HT-29 (cell line): Measurements from ENCODE around the gene CYP2W1. TPM values are rescaled to one million over a fixed set of nuclear protein-coding genes. Genes with fewer than 3 reads are reported as not detected.

Source experiments
- DNase-seq: peaks from one replicate; pipeline ENCODE4 v3.0.0-alpha.2; 2015; ENCODE audit warnings: low spot score
- total RNA-seq: library from RNA; depleted of rRNA; stranded (reverse); fragments of >200 nt; shearing (Covaris generic); gene quantifications from 2 replicates; pipeline ENCODE4 v1.2.3, GENCODE V29; 2014

The CYP2W1 gene
- total RNA-seq, 1 experiment from 2014 or later, result 3.7 TPM

- DNase-seq, result no peak
Measured at GRCh38 chr7:1014681-1015080, 31.7 kb downstream of the CYP2W1 start.

DNA sequence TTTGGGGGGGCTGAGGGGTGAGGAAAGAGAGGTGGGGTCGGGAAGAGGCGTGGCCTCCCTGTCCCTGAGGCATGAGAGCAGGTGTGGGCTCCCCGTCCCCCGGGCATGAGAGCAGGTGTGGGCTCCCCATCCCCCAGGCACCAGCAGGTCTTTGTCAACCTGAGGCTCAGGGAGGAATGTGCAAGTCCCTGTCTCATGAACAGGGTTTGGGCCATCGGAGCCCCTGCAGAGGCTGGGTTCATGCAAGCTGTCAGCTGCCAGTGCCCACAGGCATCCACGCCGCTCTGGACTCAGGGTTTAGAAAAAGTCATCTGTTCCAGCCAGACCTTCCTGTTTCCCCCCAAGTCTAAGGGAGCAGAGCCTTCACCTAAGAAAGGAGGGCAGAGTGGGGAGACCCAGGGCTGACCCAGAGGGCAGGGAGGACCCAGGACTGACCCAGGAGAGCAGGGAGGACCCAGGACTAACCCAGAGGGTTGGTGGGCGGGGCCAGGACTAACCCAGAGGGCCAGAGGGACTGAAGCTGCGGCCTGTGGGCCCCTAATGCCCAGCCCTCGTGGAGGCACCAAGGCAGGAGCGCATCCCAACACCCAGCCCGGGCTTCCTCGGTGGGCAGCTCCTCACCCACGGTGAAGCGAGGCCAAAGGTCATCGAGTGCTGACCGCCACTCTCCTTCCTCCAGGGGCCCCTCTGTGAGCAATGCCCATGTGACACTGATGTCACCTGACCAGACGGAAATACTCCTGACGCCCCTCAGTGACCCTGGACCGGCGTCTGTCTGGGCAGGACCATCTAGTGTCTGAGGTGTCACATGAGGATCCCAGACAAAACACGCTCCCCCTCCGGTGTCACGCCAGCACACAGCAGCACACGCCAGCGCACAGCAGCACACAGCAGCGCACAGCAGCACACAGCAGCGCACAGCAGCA lies 32.5 kb downstream of the CYP2W1 start:
- DNase-seq, result no peak

- DNase-seq, result no peak
Measured at GRCh38 chr7:1016577-1017531, 33.9 kb downstream of the CYP2W1 start.

DNA sequence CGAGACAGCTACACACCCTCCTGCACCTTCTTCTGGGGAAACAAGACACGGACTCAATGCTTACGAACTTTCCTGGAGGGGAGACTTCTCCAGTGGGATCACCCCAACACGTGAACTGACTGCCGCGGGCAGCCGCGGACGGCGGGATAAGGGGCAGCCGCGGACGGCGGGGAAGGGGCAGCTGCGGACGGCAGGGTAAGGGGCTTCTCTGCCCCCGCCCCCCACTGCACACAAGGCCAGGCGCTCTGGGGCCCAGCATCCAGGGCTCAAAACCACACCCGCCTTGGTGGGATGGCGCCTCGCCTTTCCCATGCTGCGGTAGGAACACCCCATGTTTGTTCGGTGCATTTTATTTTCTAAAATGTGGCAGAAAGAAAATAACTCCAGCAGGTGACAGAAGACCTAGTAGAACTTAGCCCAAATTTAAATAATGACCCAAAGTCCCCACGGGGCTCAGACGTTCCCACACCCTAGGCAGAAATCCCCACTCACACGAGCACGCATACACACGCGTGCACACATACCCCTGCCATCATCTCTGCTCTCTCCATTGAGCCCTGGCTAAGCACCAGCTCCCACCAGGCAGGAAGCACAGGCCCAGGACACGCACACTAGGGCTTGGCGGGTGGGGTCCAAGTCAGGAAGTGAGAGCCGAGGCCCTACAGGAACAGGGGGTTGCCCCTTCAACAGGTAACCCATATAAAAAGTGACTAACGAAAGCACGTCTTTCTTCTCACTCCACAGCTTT lies 34.8 kb downstream of the CYP2W1 start:
- no peak for DNase-seq

- DNase-seq, result no peak
Measured at GRCh38 chr7:1018334-1018695, 35.3 kb downstream of the CYP2W1 start.

DNA sequence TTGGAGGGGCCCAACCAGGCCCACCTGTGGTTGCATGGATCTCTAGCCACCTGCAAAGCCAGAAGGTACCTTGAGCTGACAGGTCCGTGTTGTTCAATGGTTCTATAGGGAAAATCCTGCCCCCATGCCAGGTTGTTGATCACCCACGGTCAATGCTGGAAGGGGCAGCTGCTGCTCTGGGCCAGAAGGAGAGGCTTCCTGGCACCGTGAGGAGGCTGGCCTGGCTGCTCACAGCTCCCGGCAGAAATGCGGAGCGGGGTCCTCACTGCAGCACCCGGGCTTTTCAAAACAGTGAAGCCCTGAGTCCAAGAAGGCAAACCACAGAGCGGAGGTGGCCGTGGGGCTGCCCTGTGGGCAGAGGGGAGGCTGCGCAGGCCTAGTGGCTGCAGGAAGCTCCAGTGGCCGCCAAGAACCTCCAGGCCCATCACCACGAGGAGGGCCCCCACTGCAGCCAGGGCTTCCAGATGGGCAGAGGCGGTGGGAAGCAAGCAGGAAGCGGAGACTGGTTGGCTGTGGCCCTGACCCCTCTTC lies 36.3 kb downstream of the CYP2W1 start:
- DNase-seq, result no peak

DNA sequence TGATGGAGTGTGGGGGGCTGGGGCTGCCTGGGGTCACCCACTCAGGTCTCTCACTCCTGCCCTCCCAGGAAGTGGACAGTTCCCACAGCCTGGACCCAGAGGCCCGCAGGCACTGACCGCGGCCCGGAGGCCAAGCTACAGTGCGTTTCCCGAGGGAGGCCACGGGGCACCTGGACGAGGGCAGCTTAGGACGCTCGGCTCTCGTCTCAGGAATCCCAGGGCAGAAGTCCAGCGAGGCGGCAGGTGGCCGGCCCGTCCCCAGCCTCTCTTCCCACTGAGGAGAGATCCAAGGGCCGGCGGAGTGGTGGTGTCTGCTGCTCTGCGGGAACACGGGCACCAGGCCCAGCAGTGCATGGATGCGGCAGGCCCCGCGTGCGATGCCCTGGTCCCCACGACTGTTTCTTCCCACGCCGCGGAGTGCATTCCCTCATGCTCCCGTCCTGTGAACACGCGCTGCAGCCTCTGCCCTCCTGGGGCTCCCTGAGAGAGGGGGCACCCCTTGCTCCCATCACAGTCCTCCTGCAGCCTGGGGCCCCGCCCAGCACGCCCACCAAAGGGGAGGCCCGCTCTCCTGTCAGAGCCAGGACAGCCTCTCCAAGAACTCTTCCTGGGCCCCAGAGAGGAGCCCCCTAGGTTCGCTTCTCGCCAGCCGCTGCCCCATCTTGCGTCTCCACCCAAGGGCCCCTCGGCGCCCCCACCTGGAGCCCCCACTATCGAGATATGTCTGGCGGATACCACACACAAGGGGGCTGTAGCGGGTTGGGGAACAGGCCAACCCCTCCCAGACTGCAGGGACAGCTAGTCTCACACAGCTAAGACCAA lies 37.0 kb downstream of the CYP2W1 start:
- DNase-seq, result no peak

DNA sequence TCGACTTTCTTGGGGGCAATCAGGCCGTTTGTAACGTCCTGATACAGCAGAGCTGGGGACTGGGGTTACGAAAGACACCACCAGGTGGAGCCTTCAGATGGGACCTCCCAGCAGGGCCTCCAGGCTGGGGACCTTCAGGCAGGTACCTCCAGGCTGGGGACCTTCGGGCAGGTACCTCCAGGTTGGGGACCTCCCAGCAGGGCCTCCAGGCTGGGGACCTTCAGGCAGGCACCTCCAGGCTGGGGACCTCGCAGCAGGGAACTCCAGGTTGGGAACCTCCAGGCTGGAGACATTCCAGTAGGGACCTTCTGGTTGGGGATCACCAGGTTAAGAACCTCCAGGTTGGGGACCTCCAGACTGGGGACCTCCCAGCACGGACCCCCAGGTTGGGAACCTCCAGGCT lies 37.9 kb downstream of the CYP2W1 start:
- DNase-seq, result peak; percentile 39

DNA sequence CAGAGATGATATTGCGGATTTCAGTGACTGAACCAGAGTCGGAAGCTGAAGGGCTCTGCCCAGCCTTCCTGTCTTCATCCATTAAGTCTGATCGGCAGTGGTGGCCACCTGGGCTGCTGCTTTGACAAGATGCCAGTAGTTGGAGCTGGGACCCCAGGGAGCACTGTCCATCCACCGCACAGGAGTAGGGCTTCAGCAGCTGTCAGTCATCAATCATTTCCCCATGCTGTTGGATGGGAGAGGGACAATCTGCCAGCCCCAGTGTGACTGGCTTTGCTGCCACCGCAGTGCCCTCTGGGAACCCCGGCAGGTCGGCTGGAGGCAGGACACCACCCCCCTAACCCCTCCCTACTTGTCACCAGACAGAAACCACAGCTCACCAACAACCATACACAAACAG lies 38.4 kb downstream of the CYP2W1 start:
- DNase-seq, result no peak

DNA sequence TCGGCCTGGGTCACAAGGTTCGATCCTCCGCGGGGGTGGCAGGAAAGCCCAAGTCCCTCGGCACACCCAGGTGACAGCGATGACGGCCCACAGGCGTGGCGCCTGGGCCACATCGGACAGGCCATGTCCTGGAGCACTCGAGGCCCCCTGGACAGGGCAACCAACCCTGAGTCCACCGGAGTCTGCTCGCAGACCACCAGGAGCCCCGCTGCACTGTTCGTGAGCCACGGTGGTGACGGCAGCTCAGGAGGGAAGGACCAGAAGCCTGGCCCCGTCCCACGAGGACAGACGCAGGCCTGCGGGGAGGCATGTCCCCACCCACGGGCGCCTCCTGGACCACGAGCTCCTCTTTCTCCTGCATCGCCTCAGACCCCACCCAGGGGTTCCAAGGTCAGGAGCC lies 39.0 kb downstream of the CYP2W1 start:
- DNase-seq, result no peak

DNA sequence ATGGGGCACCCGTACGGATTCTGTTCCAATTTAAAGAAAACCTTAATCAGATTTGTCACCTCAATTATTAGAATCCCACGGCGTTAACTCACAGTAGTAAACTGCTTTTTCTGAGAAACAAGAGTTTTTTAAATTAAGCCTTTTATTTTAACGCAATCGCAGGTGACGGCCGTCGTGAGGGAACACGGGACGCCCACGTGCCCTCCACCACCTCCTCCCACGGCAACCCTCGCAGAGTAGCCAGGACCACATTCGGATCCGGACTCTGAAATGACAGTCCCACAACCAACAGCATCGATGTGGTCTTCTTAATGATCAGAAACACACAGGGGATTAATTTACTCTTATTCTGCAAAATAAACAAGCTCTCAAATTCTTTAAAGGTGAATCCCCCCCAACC lies 39.4 kb downstream of the CYP2W1 start:
- DNase-seq, result no peak

- no peak for DNase-seq
Measured at GRCh38 chr7:1022801-1023465, 40.0 kb downstream of the CYP2W1 start.

DNA sequence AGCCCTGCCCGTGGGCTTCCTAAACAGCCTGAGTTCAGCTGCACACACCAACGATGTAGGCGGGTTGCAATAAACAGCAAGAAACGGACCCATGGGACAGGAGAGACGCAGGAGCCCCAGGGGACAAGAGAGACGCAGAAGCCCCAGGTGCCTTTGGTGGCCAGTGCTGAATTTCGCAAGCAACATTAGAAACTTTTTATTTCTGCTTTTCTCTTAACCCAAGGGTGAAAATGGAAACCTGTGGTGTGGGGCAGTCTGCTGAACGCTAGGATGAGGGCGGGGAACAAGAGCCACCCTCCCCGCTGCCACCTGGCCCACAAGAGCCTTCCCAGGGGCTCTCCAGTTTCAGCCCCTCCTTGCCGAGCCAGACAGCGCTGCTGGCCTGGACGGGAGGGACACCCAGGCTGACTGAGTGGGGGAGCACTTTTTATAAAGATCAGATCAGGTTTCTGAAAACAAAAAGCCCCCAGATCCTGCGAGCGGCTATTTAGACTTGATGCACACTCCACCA lies 41.4 kb downstream of the CYP2W1 start:
- no peak for DNase-seq

GRCh38 chr7:1024876-1025742 lies 42.1 kb downstream of the CYP2W1 start:
- no peak for DNase-seq

DNA sequence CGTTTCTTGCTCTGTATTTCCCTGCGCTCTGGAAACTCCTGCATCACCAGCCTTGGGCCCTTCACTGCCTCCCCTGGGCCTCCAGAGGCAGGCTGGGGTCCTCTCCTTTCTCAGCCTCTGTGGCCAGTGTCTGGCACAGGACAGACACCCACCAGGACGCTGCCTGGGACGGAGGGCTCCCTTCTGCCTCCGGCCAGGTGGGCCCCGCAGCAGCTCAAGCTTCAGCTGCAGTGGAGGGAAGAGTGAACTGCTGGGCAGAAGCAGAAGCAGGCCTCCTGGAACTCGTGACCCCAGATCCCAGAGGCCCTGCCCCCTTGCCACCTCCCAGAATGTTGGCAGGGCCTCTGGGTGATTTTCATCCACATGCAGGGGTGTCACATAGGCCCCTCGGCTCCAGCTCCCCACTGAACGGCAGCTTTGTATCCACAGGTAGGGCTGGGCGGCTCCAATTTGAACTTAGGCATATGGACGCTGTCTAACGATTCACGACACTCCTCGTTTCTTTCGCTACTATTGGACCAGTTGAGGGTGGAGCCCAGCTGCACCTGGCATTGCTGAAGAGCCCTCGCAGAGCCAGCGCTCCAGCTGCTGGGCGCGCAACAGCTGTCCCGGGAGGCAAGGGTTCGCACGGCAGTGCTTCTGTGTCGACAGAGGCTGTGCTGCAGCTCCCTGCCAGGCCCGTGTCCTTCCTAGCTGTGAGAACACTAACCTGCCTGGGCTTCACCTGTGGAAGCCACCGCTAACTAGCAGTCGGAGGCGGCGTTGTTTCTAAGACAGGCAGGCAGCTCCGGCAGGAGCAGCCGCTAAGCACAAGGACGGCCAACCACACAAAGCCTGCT lies 43.0 kb downstream of the CYP2W1 start:
- DNase-seq, result no peak

DNA sequence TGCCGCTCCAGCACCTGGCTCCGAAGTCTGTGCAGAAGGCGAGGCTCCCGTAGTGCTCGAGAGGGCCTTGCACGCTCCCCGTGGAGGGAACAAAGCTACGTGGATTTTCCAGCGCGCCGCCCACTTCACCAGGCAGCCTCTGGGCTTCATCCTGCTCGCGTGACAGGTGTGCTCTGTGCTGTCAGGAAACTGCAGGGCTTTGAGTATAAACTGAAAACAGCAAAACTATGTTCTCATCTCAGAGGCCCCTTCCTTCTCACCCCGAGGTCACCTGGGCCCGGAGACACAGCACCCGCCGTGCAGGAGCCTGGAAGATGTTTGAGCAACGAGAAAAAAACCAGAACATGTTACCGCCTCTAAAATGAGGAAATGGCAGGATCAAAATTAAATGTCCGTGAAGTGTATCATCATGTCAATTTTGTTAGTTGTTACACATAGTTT lies 43.8 kb downstream of the CYP2W1 start:
- no peak for DNase-seq

DNA sequence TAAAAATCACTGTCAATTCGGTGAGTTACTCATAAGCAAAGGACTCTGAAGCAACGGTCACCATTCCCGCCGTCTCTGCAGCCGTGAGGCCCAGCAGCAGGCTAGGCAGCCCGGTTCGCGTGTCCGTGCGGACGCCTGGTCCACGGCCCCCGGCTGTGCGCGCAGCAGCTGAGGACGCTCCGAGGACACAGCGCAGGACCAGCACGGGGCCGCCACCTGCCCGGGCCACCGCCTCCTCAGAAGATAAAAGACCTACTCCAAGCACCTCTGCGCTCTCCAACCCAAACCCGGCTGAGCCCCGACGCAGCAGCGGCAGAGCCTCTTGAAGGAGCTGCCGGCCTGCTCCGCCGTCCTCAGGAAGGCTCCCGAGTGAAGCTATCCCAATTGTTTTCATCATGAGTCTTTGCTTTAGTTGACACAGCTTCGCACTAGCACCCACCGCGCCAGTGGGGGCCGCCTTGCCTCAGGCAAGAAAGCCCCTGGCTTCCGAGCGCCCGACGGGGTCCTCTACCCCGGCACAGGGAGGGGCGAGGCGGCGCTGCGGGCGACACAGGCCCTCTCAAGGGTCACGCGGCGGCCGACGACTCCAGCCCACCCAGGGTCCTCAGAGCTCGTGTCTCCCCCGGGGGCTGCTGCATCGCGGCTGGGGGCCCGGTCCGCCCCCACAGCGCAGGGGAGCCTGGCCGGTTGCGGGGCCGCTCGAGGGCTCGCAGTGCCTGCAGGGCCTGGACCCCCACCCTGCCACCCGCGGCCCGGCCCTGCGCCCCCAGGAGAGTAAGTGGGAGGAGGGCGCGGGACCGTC lies 44.5 kb downstream of the CYP2W1 start:
- no peak for DNase-seq
